ENCODE measurements around the gene PIGA. TPM values are rescaled to one million over a fixed set of nuclear protein-coding genes. Genes with fewer than 3 reads are reported as not detected.

Gene PIGA
- total RNA-seq, 1 donor from 2014 or later: 40.6 TPM

DNA sequence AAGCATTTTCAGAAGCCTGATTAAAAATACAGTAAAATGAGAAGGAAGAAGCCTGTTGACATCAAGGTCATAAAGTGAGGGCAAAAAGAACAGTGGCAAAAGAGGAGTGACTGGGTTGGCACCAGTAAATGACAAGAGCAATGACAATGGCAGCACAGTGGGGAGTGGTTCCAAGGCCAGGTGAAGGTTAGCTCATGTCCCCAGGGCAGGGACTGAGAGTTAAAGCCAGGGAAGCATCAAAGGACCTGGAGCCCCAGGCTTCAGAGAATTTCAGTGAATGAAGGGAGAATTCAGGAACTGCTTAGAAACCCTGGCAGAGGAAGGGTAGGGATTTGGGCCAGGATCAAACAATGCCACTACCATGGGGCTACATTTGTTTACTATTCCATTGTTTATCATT lies 8.8 kb upstream of the PIGA start:
- peaks cover 8% of the 10 kb centered on the region for H3K27me3 Mint-ChIP-seq (ENCODE audit: low read depth)
- H3K4me1 Mint-ChIP-seq (ENCODE audit: low read depth): no peaks in the 10 kb centered on the region
- H3K9me3 Mint-ChIP-seq: no peaks in the 10 kb centered on the region
- no peak overlapping the region for H3K27ac Mint-ChIP-seq
- no peaks in the 10 kb centered on the region for H3K36me3 Mint-ChIP-seq (ENCODE audit: low read depth)
- intact Hi-C loops (cut with micrococcal nuclease): no loop called here
- DNase-seq (ENCODE audit: low spot score): no peak
- no peak overlapping the region for H3K4me3 Mint-ChIP-seq (ENCODE audit: low read depth)

DNA sequence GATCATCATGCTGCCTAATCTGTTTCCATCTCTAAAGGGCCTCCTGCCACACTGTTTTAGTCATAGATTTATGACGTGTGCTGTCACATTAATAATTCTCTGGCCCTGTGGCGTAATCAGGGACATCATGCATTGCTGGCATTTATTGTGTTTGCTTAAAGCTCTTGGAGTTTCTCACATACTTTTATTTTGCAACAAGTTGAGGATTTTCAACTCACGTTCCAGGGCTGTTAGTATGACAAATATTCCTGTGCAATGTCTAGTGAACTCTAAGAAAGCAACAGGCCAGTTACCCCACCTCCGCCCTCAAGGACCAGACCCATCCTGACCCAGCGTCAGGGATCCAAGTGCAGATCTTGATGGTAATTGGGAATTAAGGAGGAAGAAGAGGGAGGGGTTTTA lies 7.8 kb upstream of the PIGA start:
- intact Hi-C loops (cut with micrococcal nuclease): no loop called here
- no peak for DNase-seq (ENCODE audit: low spot score)
- Mint-ChIP-seq H3K27ac (no peak overlapping the region), H3K4me1 (ENCODE audit: low read depth) (no peaks in the 10 kb centered on the region), H3K27me3 (ENCODE audit: low read depth) (peaks cover 10% of the 10 kb centered on the region), H3K4me3 (ENCODE audit: low read depth) (no peak overlapping the region), H3K9me3 (no peaks in the 10 kb centered on the region), H3K36me3 (ENCODE audit: low read depth) (no peaks in the 10 kb centered on the region)

DNA sequence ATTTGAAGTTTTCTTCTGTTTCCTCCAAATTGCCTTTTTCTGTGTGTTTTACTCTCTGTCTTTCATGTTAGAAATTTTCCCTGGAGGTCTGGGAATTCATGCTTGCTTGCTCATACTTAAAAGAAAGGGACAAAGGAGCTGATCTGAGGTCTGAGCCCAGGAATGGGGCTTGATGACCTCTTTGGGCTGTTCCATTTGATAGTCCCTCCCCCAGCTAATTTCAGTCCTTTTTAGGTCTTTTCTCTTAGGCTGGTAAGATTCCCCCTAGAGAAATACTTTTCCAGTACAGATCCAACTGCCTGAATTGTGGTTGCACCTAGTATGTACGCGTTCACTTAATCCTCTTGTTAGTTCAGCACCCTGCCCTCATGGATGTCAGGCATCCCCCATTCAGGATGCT lies 5.5 kb upstream of the PIGA start:
- H3K27ac Mint-ChIP-seq: no peak overlapping the region
- H3K4me1 Mint-ChIP-seq (ENCODE audit: low read depth): peaks cover 6% of the 10 kb centered on the region
- intact Hi-C loops (cut with micrococcal nuclease): no loop called here
- DNase-seq (ENCODE audit: low spot score): no peak
- H3K36me3 Mint-ChIP-seq (ENCODE audit: low read depth): no peaks in the 10 kb centered on the region
- peaks cover 12% of the 10 kb centered on the region for H3K27me3 Mint-ChIP-seq (ENCODE audit: low read depth)
- no peak overlapping the region for H3K4me3 Mint-ChIP-seq (ENCODE audit: low read depth)
- no peaks in the 10 kb centered on the region for H3K9me3 Mint-ChIP-seq

DNA sequence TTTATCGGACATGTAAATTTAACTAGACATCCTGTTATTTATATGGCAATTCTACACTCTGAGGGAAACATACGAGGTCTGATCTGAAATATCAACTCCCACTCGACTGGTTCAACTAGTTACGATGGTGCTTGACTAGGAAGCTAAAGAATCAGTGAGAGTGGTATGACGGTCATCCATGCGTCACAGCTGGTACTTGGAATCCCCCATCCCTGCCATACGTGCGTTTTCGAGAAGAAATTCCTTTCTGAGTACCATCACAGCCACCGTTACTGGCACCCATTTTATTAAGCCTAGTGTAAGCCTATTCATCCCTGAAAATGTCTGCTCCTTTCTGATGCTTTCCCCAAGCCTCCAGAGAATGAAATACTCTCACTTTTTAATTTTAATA lies 695 bp upstream of the PIGA start:
- intact Hi-C loops (cut with micrococcal nuclease): loop anchor here (5.0 to 10.0 kb wide), 2 partner anchors 159 to 1309 kb away; partner anchors contain the start of genes GEMIN8 and PIR
- Mint-ChIP-seq H3K9me3 (no peaks in the 10 kb centered on the region), H3K4me3 (ENCODE audit: low read depth) (peak overlapping the region; percentile 89)

DNA sequence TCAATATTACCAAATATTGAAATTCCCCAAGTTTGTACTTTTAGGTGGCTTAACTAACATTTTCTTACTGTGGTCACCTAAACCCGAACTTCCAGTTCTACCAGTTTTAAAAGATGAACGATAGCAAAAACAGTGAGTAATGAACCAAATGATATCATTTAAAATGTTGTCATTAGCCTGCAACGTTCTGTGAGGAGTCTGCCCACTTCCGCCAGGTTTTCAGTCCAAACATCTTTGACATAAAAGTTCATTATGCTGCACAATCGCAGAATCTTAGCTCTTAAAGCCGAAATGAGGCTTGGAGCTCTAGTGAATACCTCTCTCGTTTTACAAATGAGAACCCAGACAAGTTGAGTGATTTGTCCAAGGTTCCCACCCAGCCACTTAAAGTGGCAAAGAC lies 762 bp downstream of the PIGA start:
- Mint-ChIP-seq H3K36me3 (ENCODE audit: low read depth) (peaks cover 14% of the 10 kb centered on the region), H3K27me3 (ENCODE audit: low read depth) (peaks cover 6% of the 10 kb centered on the region), H3K4me3 (ENCODE audit: low read depth) (peak overlapping the region; percentile 89), H3K27ac (peak overlapping the region; percentile 89), H3K4me1 (ENCODE audit: low read depth) (peaks cover 12% of the 10 kb centered on the region), H3K9me3 (no peaks in the 10 kb centered on the region)
- peak; percentile 8 for DNase-seq (ENCODE audit: low spot score)
- intact Hi-C loops (cut with micrococcal nuclease): loop anchor here (2.0 to 10.0 kb wide), 2 partner anchors 160 to 340 kb away; partner anchors contain the start of gene PIR

More for the DNA sequence above, 695 bp upstream of the PIGA start:
- peak; percentile 9 for DNase-seq (ENCODE audit: low spot score)
- peaks cover 12% of the 10 kb centered on the region for H3K4me1 Mint-ChIP-seq (ENCODE audit: low read depth)
- peaks cover 10% of the 10 kb centered on the region for H3K27me3 Mint-ChIP-seq (ENCODE audit: low read depth)
- peak overlapping the region; percentile 89 for H3K27ac Mint-ChIP-seq
- H3K36me3 Mint-ChIP-seq (ENCODE audit: low read depth): peaks cover 11% of the 10 kb centered on the region

DNA sequence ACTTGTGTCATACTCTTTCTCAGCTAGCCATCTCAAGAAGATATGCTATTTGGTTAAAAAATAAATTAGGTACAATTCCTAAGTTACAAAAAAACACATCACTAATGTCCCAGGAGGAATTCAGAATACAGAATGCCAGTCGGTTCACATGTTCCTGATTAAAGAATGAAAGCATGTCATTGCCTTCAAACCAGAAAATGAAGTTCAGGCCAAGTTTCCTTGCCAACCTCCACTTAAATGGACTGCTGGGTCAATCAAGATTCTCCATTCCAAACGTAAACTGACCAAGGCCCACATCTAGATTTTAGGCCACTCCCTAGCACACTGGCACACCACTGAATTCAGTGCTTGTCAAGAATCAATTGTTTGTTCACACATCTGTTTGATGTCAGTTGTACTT lies 6.5 kb downstream of the PIGA start:
- Mint-ChIP-seq H3K9me3 (no peaks in the 10 kb centered on the region), H3K27ac (no peak overlapping the region)

DNA sequence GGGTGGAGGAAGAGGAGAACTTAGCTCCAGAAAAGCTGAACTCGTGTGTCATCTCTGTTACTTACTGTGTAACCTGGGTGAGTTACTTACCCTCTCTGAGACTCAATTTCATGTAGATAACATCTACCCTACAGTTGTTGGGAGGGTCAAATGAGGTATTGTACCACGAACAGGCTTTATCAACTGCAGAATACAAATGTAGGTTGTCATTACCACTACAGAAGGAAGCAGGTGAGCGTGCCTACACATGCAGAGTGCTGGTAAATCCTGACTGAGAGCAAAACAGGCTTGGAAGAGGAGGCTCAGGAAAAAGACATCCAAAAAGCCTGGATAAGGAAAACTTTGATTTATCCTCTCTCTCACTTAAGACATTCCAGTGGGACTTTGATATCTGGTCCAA lies 7.2 kb downstream of the PIGA start:
- no peak for DNase-seq (ENCODE audit: low spot score)
- no peaks in the 10 kb centered on the region for H3K27me3 Mint-ChIP-seq (ENCODE audit: low read depth)
- intact Hi-C loops (cut with micrococcal nuclease): no loop called here
- peaks cover 35% of the 10 kb centered on the region for H3K36me3 Mint-ChIP-seq (ENCODE audit: low read depth)
- peak overlapping the region; percentile 22 for H3K27ac Mint-ChIP-seq
- H3K4me1 Mint-ChIP-seq (ENCODE audit: low read depth): peaks cover 7% of the 10 kb centered on the region
- no peak overlapping the region for H3K4me3 Mint-ChIP-seq (ENCODE audit: low read depth)
- no peaks in the 10 kb centered on the region for H3K9me3 Mint-ChIP-seq

More for the DNA sequence above, 6.5 kb downstream of the PIGA start:
- Mint-ChIP-seq H3K4me3 (ENCODE audit: low read depth) (no peak overlapping the region), H3K27me3 (ENCODE audit: low read depth) (no peaks in the 10 kb centered on the region), H3K36me3 (ENCODE audit: low read depth) (peaks cover 32% of the 10 kb centered on the region), H3K4me1 (ENCODE audit: low read depth) (peaks cover 7% of the 10 kb centered on the region)
- intact Hi-C loops (cut with micrococcal nuclease): no loop called here
- no peak for DNase-seq (ENCODE audit: low spot score)

DNA sequence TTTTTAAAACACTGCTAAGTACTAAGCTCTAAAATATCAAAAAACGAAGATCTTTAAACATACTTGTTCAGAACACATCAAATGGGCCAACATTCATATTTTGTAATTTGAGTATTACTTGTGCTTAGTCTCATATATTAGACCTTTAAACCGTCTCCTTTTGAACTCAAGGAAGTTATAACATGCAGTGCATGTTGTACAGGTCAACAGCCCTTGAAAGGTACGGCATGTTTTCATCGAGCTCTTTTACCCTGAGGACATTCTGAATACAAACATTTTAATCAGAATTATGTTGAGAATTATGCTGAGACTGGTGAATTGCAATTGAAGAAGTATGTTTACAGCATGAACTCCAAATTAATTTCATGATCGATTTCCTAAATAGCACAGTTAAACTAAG lies 12.9 kb downstream of the PIGA start:
- peaks cover 40% of the 10 kb centered on the region for H3K36me3 Mint-ChIP-seq (ENCODE audit: low read depth)
- no peak overlapping the region for H3K27ac Mint-ChIP-seq
- H3K9me3 Mint-ChIP-seq: no peaks in the 10 kb centered on the region
- no peaks in the 10 kb centered on the region for H3K27me3 Mint-ChIP-seq (ENCODE audit: low read depth)
- H3K4me3 Mint-ChIP-seq (ENCODE audit: low read depth): no peak overlapping the region
- intact Hi-C loops (cut with micrococcal nuclease): no loop called here
- H3K4me1 Mint-ChIP-seq (ENCODE audit: low read depth): no peaks in the 10 kb centered on the region
- no peak for DNase-seq (ENCODE audit: low spot score)

DNA sequence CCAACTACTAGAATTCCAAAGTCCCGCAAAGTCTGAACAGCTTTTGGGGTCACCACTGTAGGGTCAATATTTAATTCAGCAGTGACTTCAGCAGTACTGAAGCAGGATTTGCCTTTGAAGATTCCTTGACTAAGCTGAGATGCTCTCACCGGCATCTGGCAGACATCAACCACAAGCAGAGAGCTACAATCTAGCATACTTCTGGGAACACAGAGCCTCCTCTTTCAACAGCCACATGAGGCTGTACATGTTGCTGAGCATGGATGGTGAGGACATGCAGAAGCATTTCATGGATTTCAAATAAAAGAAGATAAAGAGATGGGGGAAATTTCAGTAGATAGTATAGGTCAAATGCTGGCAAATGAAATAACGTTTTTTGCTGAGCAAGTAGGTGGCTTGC lies 13.3 kb downstream of the PIGA start:
- no peaks in the 10 kb centered on the region for H3K9me3 Mint-ChIP-seq
- intact Hi-C loops (cut with micrococcal nuclease): no loop called here
- DNase-seq (ENCODE audit: low spot score): no peak
- no peak overlapping the region for H3K27ac Mint-ChIP-seq
- H3K4me3 Mint-ChIP-seq (ENCODE audit: low read depth): no peak overlapping the region
- peaks cover 39% of the 10 kb centered on the region for H3K36me3 Mint-ChIP-seq (ENCODE audit: low read depth)
- no peaks in the 10 kb centered on the region for H3K27me3 Mint-ChIP-seq (ENCODE audit: low read depth)
- H3K4me1 Mint-ChIP-seq (ENCODE audit: low read depth): no peaks in the 10 kb centered on the region

DNA sequence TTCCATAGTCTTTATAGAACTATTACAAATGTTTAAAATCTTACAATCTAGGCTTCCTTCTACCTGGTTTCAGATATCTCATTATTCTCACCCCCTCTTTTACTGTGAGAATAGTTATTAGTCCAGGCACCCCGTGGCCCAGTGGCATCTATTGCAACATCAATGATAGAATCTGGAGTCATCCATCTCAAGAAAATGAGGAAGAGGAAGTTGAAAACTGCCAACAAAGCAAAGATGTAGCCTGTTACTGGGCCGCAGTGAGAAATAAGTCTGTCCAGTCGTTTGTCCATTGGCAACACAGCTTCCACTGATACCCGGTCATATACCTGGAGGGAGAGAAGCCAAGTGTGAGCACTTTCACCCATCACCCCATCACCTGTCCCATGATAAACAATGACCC lies 13.9 kb downstream of the PIGA start:
- peaks cover 39% of the 10 kb centered on the region for H3K36me3 Mint-ChIP-seq (ENCODE audit: low read depth)
- H3K27me3 Mint-ChIP-seq (ENCODE audit: low read depth): no peaks in the 10 kb centered on the region
- no peak for DNase-seq (ENCODE audit: low spot score)
- H3K4me3 Mint-ChIP-seq (ENCODE audit: low read depth): no peak overlapping the region
- no peak overlapping the region for H3K27ac Mint-ChIP-seq
- H3K9me3 Mint-ChIP-seq: no peaks in the 10 kb centered on the region
- no peaks in the 10 kb centered on the region for H3K4me1 Mint-ChIP-seq (ENCODE audit: low read depth)
- intact Hi-C loops (cut with micrococcal nuclease): no loop called here

DNA sequence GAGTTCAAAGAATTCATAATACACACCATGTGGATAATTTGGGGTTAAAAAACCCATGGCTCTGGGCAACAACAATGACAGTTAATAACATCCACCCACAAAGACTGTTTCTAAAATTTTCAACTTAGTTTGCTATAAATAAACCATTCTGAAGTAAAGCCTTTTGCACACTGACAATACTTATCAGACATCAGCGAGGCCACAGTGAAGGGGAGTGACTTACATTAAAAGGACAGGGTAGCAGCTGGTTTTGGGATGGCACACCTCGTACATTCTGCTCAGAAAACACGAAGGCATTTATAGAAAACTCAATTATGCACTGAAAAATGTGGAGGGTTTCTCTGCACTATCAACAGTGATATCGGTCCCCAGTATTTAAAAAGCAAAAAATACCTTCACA lies 15.0 kb downstream of the PIGA start:
- no peak overlapping the region for H3K4me3 Mint-ChIP-seq (ENCODE audit: low read depth)
- H3K27ac Mint-ChIP-seq: no peak overlapping the region
- H3K27me3 Mint-ChIP-seq (ENCODE audit: low read depth): no peaks in the 10 kb centered on the region
- peaks cover 39% of the 10 kb centered on the region for H3K36me3 Mint-ChIP-seq (ENCODE audit: low read depth)
- DNase-seq (ENCODE audit: low spot score): no peak
- no peaks in the 10 kb centered on the region for H3K4me1 Mint-ChIP-seq (ENCODE audit: low read depth)
- intact Hi-C loops (cut with micrococcal nuclease): no loop called here
- no peaks in the 10 kb centered on the region for H3K9me3 Mint-ChIP-seq

DNA sequence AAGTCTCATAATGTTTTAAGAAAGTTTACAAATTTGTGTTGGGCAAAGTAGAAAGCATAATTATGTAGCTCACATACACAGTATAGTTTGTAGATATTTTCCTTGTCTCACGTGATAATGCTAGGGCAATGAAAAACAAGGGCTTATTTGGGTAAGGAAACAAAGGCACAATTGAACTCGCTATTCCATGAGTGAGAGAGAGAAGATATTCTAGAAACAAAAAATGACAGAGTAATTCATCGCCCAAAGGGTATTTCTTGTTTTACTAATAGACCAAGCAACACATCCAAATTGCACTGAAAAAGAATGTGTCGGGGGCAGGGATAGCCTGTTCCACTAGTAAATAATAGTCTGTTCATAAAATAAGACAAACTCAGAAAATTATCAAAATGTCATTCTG lies 16.2 kb downstream of the PIGA start:
- H3K4me3 Mint-ChIP-seq (ENCODE audit: low read depth): no peak overlapping the region
- no peaks in the 10 kb centered on the region for H3K27me3 Mint-ChIP-seq (ENCODE audit: low read depth)
- intact Hi-C loops (cut with micrococcal nuclease): no loop called here
- no peaks in the 10 kb centered on the region for H3K9me3 Mint-ChIP-seq
- peaks cover 33% of the 10 kb centered on the region for H3K36me3 Mint-ChIP-seq (ENCODE audit: low read depth)
- DNase-seq (ENCODE audit: low spot score): no peak
- H3K27ac Mint-ChIP-seq: no peak overlapping the region
- H3K4me1 Mint-ChIP-seq (ENCODE audit: low read depth): no peaks in the 10 kb centered on the region

DNA sequence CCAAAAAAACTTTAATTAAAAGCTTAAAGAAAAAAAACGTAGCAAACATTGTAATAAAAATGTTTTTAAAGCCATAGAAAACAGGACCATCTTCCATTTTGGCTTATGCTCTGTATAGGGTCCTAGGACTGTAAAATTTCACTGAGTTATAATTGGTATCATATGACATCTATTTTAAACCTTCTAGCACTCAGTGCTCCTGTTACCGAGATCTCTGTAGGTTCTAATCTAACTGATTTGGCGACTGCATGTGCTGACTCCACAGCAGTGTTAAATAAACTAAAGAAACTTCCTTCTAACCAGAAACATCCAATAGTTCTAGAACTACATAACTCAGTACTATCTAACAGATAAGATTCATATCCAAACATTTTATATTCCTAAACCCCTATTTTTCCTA lies 19.8 kb downstream of the PIGA start, which contains the start of gene ASB11:
Gene ASB11 (minus strand): TSS at position 132 of the 400 bp plus-strand sequence. CDS start 35 bp downstream, at position 97.
- H3K4me3 Mint-ChIP-seq (ENCODE audit: low read depth): no peak within 1 kb of the TSS

DNA sequence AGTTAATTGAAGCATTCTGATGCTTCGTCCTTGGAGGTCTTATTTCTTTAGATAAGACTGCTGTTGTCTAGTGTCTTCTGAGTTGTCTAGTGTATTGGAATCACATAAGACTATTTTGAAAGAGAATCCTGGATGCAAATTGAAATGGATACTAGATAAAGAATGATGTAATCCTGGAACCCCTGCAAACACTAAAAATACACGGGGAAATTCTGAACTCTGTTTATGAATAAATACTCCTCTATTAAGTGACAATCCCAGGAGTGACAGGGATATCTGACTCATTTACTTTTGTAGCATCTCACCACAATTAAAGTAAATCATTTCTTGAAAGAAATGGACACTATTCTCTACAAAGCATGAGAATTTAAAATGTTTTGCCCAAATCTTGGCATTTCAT lies 20.9 kb downstream of the PIGA start:
- H3K9me3 Mint-ChIP-seq: no peaks in the 10 kb centered on the region
- no peaks in the 10 kb centered on the region for H3K4me1 Mint-ChIP-seq (ENCODE audit: low read depth)
- peaks cover 8% of the 10 kb centered on the region for H3K36me3 Mint-ChIP-seq (ENCODE audit: low read depth)
- no peak overlapping the region for H3K27ac Mint-ChIP-seq
- no peak for DNase-seq (ENCODE audit: low spot score)
- no peak overlapping the region for H3K4me3 Mint-ChIP-seq (ENCODE audit: low read depth)
- intact Hi-C loops (cut with micrococcal nuclease): no loop called here
- H3K27me3 Mint-ChIP-seq (ENCODE audit: low read depth): no peaks in the 10 kb centered on the region

More for the DNA sequence above, 19.8 kb downstream of the PIGA start, which contains the start of gene ASB11:
- H3K27ac Mint-ChIP-seq: no peak within 1 kb of the TSS
- intact Hi-C loops (cut with micrococcal nuclease): no loop called here
- H3K36me3 Mint-ChIP-seq (ENCODE audit: low read depth): peaks cover 13% of the 10 kb centered on the region
- H3K4me1 Mint-ChIP-seq (ENCODE audit: low read depth): no peaks in the 10 kb centered on the region
- H3K9me3 Mint-ChIP-seq: no peaks in the 10 kb centered on the region
- no peaks in the 10 kb centered on the region for H3K27me3 Mint-ChIP-seq (ENCODE audit: low read depth)
- DNase-seq (ENCODE audit: low spot score): no peak
